K562 (cell line): ENCODE results near the gene VDAC1. TPM values are rescaled to one million over a fixed set of nuclear protein-coding genes. Genes with fewer than 3 reads are reported as not detected.

Source experiments
- BRD4 ChIP-seq: fragments of 200-600 bp; sonication (generic); IDR thresholded peaks from 2 replicates; pipeline ENCODE4 v1.6.1; 2017; ENCODE audit warnings: inconsistent platforms
- ELF4 ChIP-seq: fragments of 450-650 bp; formaldehyde crosslinking; IDR thresholded peaks from 2 replicates; pipeline ENCODE4 v1.4.0; 2022; ENCODE audit warnings: missing genetic modification characterization
- HNRNPH1 ChIP-seq: fragments of 200-400 bp; formaldehyde crosslinking; optimal IDR thresholded peaks from 2 replicates; pipeline ENCODE3; 2017; ENCODE audit warnings: low read depth, mild to moderate bottlenecking, low read length, moderate library complexity
- STAT6 ChIP-seq: sonication (generic); formaldehyde crosslinking; IDR thresholded peaks from 2 replicates; pipeline ENCODE4 v1.8.1; 2023; ENCODE audit warnings: mild to moderate bottlenecking, missing genetic modification reagents
- ZBTB11 ChIP-seq, 3 experiments: fragments of 200-800 bp in 1 of 3; fragments of 250-450 bp in 1 of 3; fragments of 450-650 bp in 1 of 3; sonication (Bioruptor Pico) in 1 of 3; sonication (Bioruptor generic) in 1 of 3; formaldehyde crosslinking in 1 of 3; IDR thresholded peaks; 2 replicates each; pipeline versions ENCODE4 v1.6.1 to v1.8.0; 2016 to 2022; ENCODE audit warnings: mild to moderate bottlenecking in 2 of 3, missing genetic modification characterization in 2 of 3, missing compliant biosample characterization in 1 of 3, moderate library complexity in 1 of 3
- ZNF324 ChIP-seq: fragments of 250-450 bp; sonication (Bioruptor Pico); IDR thresholded peaks from 2 replicates; pipeline ENCODE4 v1.4.0; 2020; ENCODE audit warnings: mild to moderate bottlenecking
- ZNF354B ChIP-seq: fragments of 250-450 bp; sonication (Bioruptor Pico); IDR thresholded peaks from 2 replicates; pipeline ENCODE4 v1.4.0; 2020
- polyA plus RNA-seq, 8 experiments: library from polyadenylated mRNA; depleted of rRNA in 4 of 8; stranded (reverse) in 5 of 8; unstranded in 3 of 8; fragments of >200 nt; fragmentation: Nextera tagmentation in 2 of 8; fragmentation: Illumina TruSeq in 1 of 8; extraction: Ambion mirVana in 2 of 8; extraction: Trizol in 1 of 8; gene quantifications; 2 replicates each; pipeline versions ENCODE4 v1.2.1 to v1.2.3, GENCODE V29; 2011 to 2014; ENCODE audit warnings: inconsistent platforms in 1 of 8, missing spikeins in 1 of 8
- total RNA-seq, 7 experiments: library from RNA; depleted of rRNA in 6 of 7; stranded (reverse); fragments of >200 nt in 6 of 7; fragmentation: Illumina TruSeq in 2 of 7; extraction: Trizol in 2 of 7; gene quantifications; 2 replicates each; pipeline versions ENCODE4 v1.2.1 to v1.2.3, GENCODE V29; 2011 to 2021; ENCODE audit warnings: low replicate concordance in 1 of 7
- TF ChIP-seq, protein P1 (sequence below): sonication (generic); formaldehyde crosslinking; IDR thresholded peaks from 2 replicates; pipeline ENCODE4 v1.8.0; 2023; ENCODE audit warnings: missing genetic modification reagents, mild to moderate bottlenecking, borderline replicate concordance
- TF ChIP-seq, protein P2 (sequence below), 2 experiments: fragments of 450-650 bp; IDR thresholded peaks; 2 replicates each; pipeline ENCODE4 v1.6.1; 2018; ENCODE audit warnings: mild to moderate bottlenecking in 2 of 2, low read depth in 1 of 2; ENCODE audit not compliant: partially characterized antibody in 2 of 2

The VDAC1 gene
- total and polyA plus RNA-seq, 9 of the 15 experiments (the other 6 are each of a cell fraction or from before 2014, with no cell fraction given) = 168 to 366 (median 293) TPM

GRCh38 chr5:133932441-133933168, 72.2 kb downstream of the VDAC1 start (continued):
- peak in 1 of 3 experiments; percentile 50; a peak in 1 of 6 replicates for TF ChIP-seq ZBTB11 (CRISPR knock-in tag; IDR thresholded peaks at IDR 0.05)
- no peak for TF ChIP-seq HNRNPH1
- no peak for TF ChIP-seq BRD4
- TF ChIP-seq, protein P1, sequence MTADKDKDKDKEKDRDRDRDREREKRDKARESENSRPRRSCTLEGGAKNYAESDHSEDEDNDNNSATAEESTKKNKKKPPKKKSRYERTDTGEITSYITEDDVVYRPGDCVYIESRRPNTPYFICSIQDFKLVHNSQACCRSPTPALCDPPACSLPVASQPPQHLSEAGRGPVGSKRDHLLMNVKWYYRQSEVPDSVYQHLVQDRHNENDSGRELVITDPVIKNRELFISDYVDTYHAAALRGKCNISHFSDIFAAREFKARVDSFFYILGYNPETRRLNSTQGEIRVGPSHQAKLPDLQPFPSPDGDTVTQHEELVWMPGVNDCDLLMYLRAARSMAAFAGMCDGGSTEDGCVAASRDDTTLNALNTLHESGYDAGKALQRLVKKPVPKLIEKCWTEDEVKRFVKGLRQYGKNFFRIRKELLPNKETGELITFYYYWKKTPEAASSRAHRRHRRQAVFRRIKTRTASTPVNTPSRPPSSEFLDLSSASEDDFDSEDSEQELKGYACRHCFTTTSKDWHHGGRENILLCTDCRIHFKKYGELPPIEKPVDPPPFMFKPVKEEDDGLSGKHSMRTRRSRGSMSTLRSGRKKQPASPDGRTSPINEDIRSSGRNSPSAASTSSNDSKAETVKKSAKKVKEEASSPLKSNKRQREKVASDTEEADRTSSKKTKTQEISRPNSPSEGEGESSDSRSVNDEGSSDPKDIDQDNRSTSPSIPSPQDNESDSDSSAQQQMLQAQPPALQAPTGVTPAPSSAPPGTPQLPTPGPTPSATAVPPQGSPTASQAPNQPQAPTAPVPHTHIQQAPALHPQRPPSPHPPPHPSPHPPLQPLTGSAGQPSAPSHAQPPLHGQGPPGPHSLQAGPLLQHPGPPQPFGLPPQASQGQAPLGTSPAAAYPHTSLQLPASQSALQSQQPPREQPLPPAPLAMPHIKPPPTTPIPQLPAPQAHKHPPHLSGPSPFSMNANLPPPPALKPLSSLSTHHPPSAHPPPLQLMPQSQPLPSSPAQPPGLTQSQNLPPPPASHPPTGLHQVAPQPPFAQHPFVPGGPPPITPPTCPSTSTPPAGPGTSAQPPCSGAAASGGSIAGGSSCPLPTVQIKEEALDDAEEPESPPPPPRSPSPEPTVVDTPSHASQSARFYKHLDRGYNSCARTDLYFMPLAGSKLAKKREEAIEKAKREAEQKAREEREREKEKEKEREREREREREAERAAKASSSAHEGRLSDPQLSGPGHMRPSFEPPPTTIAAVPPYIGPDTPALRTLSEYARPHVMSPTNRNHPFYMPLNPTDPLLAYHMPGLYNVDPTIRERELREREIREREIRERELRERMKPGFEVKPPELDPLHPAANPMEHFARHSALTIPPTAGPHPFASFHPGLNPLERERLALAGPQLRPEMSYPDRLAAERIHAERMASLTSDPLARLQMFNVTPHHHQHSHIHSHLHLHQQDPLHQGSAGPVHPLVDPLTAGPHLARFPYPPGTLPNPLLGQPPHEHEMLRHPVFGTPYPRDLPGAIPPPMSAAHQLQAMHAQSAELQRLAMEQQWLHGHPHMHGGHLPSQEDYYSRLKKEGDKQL (CRISPR knock-in tag) = no peak
- no peak for TF ChIP-seq ZNF354B (CRISPR knock-in tag)
- 0 out of 2 replicates have a peak, but pooled peaks have one; percentile 86 for TF ChIP-seq STAT6
- peak; percentile 92 for TF ChIP-seq ELF4 (CRISPR knock-in tag)
- TF ChIP-seq, protein P2, sequence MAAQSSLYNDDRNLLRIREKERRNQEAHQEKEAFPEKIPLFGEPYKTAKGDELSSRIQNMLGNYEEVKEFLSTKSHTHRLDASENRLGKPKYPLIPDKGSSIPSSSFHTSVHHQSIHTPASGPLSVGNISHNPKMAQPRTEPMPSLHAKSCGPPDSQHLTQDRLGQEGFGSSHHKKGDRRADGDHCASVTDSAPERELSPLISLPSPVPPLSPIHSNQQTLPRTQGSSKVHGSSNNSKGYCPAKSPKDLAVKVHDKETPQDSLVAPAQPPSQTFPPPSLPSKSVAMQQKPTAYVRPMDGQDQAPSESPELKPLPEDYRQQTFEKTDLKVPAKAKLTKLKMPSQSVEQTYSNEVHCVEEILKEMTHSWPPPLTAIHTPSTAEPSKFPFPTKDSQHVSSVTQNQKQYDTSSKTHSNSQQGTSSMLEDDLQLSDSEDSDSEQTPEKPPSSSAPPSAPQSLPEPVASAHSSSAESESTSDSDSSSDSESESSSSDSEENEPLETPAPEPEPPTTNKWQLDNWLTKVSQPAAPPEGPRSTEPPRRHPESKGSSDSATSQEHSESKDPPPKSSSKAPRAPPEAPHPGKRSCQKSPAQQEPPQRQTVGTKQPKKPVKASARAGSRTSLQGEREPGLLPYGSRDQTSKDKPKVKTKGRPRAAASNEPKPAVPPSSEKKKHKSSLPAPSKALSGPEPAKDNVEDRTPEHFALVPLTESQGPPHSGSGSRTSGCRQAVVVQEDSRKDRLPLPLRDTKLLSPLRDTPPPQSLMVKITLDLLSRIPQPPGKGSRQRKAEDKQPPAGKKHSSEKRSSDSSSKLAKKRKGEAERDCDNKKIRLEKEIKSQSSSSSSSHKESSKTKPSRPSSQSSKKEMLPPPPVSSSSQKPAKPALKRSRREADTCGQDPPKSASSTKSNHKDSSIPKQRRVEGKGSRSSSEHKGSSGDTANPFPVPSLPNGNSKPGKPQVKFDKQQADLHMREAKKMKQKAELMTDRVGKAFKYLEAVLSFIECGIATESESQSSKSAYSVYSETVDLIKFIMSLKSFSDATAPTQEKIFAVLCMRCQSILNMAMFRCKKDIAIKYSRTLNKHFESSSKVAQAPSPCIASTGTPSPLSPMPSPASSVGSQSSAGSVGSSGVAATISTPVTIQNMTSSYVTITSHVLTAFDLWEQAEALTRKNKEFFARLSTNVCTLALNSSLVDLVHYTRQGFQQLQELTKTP (IDR thresholded peaks at IDR 0.05; ENCODE audit: low read depth in 1 of 2, partially characterized antibody in 2 of 2) = peak in 1 of 2 experiments; percentile 34
- peak; percentile 47; the same call in 1 of the 2 replicates for TF ChIP-seq ZNF324 (CRISPR knock-in tag)
